Activated gamma-delta T cell (primary cell): ENCODE measurements around the gene EIF1AX.
"Not testable (repeated sequence)": the region's sequence is repeated elsewhere in the genome, so short reads cannot be mapped to it uniquely, and the experiment has no call there.

Experiments used
- DNase-seq: peaks from one replicate; lab custom pipeline; 2025; lab: John Stamatoyannopoulos, UW

Gene EIF1AX

DNA sequence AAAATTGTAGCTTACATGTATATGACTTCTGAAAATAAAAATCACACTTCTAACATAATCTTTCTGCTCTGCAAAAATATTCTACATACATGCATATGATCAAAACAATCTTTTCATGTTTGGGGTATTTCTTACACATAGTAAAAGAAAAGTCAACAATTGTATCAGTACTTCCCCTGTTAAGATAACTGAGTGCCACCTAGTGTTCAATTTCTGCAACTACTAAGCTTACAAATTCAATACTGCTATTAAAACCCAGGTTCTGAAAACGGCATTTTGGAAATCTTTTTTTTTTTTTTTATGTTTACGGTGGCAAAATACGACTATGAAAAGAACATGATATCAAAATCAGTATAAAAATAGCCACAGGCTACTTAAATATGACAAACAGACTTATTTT, 14.2 kb downstream of the EIF1AX start:
- not testable (repeated sequence) for DNase-seq

GRCh38 chrX:20126833-20127232, 14.8 kb downstream of the EIF1AX start:
- not testable (repeated sequence) for DNase-seq

GRCh38 chrX:20124964-20125363, 16.7 kb downstream of the EIF1AX start:
- DNase-seq: no peak

GRCh38 chrX:20118065-20118824, 23.4 kb downstream of the EIF1AX start:
- no peak for DNase-seq

DNA sequence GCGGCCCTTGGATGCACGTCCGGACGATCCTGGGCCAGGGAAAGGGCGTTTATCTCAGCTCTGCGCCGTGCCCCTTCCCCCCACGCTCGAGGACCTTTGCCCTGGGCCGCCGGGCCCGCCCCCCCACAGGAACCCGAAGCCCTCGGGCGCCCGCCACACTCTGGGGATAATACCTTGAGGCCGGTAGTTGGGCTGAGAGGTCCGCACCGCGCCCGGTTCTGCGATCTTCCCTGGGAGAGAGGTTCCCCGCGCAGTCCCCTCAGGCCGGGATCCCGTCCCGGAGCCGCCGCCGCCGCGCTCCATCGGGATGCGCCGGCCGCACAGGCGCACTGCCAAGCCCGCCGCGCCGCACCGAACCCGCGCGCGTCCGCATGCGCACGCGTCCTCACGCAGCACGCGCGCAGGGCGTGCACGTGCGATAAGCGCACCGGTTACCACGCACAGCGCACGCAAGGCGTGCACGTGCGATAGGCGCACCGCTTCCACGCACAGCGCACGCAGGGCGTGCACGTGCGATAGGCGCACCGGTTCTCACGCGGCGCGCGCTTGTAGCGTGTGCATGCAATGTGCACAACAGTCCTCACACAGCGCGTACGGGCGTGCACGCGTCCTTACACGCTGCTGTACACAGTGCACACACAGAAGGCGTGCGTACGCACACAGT, 24.9 kb downstream of the EIF1AX start, which contains the start of gene MAP7D2:
Gene MAP7D2 (minus strand): TSS at position 331 of the 664 bp plus-strand sequence. CDS start 28 bp downstream, at position 303.
- DNase-seq: no peak

- no peak for DNase-seq
These were observed 25.5 kb downstream of the EIF1AX start for GRCh38 chrX:20116087-20116576.

- no peak for DNase-seq
These were observed 29.4 kb downstream of the EIF1AX start for GRCh38 chrX:20112022-20112774.

DNA sequence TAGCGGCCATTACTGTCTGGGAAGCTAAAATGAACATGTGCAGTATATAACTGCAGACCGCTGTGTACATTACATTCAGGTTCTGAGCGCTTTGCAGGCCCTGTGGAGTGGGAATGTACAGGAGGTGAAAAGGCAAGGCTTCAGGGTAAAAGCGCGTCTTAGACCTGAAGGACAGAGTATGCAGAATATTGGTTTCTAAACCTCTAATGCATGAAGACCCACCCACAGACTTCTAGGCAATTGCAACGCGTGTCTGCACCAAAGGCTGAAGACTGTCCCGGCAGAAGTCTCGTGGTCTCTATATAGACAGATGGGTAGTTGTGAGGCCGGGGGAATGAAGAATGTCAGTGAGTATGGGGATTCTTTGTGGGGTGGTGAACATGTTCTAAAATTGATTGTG, 30.4 kb downstream of the EIF1AX start:
- no peak for DNase-seq

- no peak for DNase-seq
These were observed 39.6 kb downstream of the EIF1AX start for GRCh38 chrX:20101934-20102581.

- DNase-seq: no peak
These were observed 50.1 kb downstream of the EIF1AX start for GRCh38 chrX:20091499-20091898.

GRCh38 chrX:20089845-20090244, 51.8 kb downstream of the EIF1AX start:
- no peak for DNase-seq

GRCh38 chrX:20080277-20080676, 61.4 kb downstream of the EIF1AX start:
- DNase-seq: no peak
